Measurements from ENCODE around the gene DNAJC12.

- TF ChIP-seq GATA2 (IDR thresholded peaks at IDR 0.05; ENCODE audit: low read depth, low read length) (no peak), GATA3 (IDR thresholded peaks at IDR 0.05; ENCODE audit: low read depth, low read length) (no peak)
Observed at GRCh38 chr10:67819768-67820204, 18.2 kb downstream of the DNAJC12 start.

Data from SH-SY5Y (cell line).